ENCODE measurements around the gene POC1A. TPM values are rescaled to one million over a fixed set of nuclear protein-coding genes. Genes with fewer than 3 reads are reported as not detected.

POC1A gene
- 15.9 to 20.8 TPM (median 19.1 TPM) in 5 replicates for total RNA-seq (2022; extraction: Qiagen RNA extraction; ENCODE audit: low read depth)

DNA sequence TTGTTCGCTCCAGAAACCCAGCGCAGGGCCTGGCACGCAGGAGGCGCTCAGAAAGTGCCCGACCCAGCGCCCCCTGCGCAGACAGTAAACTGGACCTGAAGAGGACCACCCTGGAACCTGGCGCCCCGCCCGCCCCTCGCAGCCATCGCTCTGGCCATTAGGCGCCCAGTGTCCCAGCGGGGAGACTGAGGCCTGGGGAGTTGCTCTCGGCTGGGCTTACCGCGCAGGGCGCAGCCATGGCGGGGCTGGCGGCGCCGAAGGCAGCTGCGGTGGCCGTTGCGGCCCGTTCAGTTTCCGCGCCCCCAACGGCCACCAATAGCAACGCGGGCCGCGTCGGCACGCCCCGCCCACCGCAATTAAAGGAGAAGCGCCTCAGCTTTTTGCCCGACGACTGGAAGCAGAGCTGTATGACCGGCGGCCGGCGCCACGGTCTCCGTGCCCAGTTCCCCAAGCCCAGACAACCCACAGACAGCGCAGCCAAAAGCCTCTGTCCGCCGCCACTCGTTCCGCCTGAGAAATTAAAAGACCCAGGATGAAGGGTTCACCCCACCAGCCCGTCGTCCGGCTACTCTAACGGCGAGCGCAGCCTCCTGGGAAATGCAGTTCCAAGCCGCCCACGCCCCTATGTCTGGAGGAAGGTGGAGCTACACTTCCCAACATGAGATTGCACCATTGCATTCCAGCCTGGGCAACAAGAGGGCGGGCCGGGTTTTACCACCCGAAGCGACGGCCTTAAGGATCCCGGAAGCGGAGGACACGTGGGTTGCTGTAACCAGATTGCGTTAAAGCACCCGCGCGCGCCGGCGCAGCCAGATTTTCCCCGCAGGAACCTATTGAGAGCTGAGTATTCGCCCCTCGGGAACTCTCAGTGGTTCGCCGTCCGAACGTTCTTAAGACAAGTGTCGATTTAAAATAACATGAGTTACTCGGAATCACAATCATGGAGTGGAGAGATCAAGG is at the start of gene POC1A:
POC1A (minus strand) TSS at position 289 of the 960 bp plus-strand sequence; CDS start at position 238, 51 bp downstream.

DNA sequence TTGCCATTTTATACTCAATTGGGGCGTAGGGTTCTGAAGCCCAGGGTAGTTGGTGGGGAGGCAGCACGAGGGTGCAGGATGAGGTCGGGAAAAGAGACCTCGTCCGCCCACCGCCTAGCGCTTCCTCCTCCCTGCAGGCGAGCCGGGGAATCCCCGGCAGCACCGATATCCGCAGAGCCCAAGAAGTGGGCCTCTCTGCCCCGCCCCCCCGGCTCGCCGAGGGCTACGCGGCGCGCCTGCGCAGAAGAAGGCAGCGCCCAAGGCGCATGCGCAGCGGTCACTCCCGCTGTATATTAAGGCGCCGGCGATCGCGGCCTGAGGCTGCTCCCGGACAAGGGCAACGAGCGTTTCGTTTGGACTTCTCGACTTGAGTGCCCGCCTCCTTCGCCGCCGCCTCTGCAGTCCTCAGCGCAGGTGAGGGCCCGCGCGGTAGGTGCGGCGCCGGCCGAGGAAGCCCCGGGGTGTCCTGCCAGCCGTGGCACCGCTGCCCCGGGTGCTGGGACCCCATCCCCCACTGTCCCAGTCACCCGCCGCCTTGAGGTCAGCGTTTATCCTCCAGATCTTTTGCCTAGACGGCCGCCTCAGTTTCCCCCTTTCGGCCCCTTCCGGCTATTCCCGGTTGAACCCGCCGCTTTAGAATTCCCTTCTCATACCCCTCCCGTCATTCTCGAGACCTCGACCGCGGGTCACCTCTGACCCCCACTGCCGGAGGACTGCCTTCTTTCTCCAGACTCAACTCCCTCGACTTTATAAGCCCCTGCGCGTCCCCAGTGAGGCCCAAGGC is 43.8 kb upstream of the POC1A start, which contains the start of gene ALAS1:
ALAS1 (plus strand) TSS at position 319 of the 784 bp plus-strand sequence. CDS start 1,082 bp downstream, outside the sequence.

DNA sequence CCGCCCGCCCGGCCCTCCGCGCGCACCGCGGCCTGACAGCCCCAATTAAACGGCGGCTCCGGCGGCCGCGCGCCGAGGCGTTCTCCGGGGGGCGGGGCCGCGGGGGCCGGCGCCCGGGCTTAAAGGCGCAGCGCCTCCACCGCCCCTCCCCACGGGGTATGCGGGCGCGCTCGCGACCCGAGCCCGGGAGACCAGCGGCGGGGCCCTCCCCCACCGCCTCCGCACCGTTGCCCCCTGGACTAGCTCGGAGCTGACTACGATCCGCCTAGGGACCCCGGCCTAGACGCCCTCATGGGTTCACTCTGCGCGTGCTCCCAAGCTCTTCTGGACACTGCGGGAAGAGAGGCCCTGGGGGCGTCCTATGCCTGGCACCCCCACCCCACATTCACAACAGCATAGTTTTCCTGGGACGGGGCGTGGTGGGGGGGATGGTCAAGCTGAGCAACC is 97.7 kb downstream of the POC1A start, which contains the start of gene DUSP7:
DUSP7 (minus strand) TSS at position 51 of the 447 bp plus-strand sequence. CDS start 205 bp downstream, outside the sequence.

Other genes with a start within 250 kb of the POC1A start
- 38.9 to 52.7 TPM (median 50.9 TPM) in 5 replicates for gene RRP9, start 212.5 kb downstream of the POC1A start, total RNA-seq (2022; extraction: Qiagen RNA extraction; ENCODE audit: low read depth)
- gene PARP3, start 212.1 kb downstream of the POC1A start, total RNA-seq (2022; extraction: Qiagen RNA extraction; ENCODE audit: low read depth) = 8.1 to 11.6 TPM (median 8.9 TPM) in 5 replicates
- gene GPR62, start 199.0 kb downstream of the POC1A start, total RNA-seq (2022; extraction: Qiagen RNA extraction; ENCODE audit: low read depth) = 0.07 TPM in 1 of 5 replicates, not detected in the others
- 11.0 to 13.8 TPM (median 12.3 TPM) in 5 replicates for gene PCBP4, start 187.0 kb downstream of the POC1A start, total RNA-seq (2022; extraction: Qiagen RNA extraction; ENCODE audit: low read depth)
- gene ABHD14B, start 180.4 kb downstream of the POC1A start, total RNA-seq (2022; extraction: Qiagen RNA extraction; ENCODE audit: low read depth) = 24.7 to 33.5 TPM (median 33.1 TPM) in 5 replicates
- 10.1 to 16.2 TPM (median 14.8 TPM) in 5 replicates for gene ABHD14A, start 179.4 kb downstream of the POC1A start, total RNA-seq (2022; extraction: Qiagen RNA extraction; ENCODE audit: low read depth)
- gene ACY1, start 170.9 kb downstream of the POC1A start, total RNA-seq (2022; extraction: Qiagen RNA extraction; ENCODE audit: low read depth) = 20.8 to 30.2 TPM (median 28.3 TPM) in 5 replicates
- 1,289 to 1,406 TPM (median 1,382 TPM) in 5 replicates for gene RPL29, start 158.5 kb downstream of the POC1A start, total RNA-seq (2022; extraction: Qiagen RNA extraction; ENCODE audit: low read depth)
- 12.8 to 14.3 TPM (median 13.1 TPM) in 5 replicates for gene DUSP7, start 97.9 kb downstream of the POC1A start, total RNA-seq (2022; extraction: Qiagen RNA extraction; ENCODE audit: low read depth)
- gene ALAS1, start 43.7 kb upstream of the POC1A start, total RNA-seq (2022; extraction: Qiagen RNA extraction; ENCODE audit: low read depth) = 46.7 to 57.0 TPM (median 52.8 TPM) in 5 replicates
- 0.08 TPM in 2 of 5 replicates, not detected in the others for gene TLR9, start 71.2 kb upstream of the POC1A start, total RNA-seq (2022; extraction: Qiagen RNA extraction; ENCODE audit: low read depth)
- 67.0 to 80.9 TPM (median 68.5 TPM) in 5 replicates for gene TWF2, start 84.7 kb upstream of the POC1A start, total RNA-seq (2022; extraction: Qiagen RNA extraction; ENCODE audit: low read depth)
- gene PPM1M, start 91.3 kb upstream of the POC1A start, total RNA-seq (2022; extraction: Qiagen RNA extraction; ENCODE audit: low read depth) = 4.2 to 5.8 TPM (median 5.2 TPM) in 5 replicates
- 49.8 to 53.8 TPM (median 52.2 TPM) in 5 replicates for gene WDR82, start 124.2 kb upstream of the POC1A start, total RNA-seq (2022; extraction: Qiagen RNA extraction; ENCODE audit: low read depth)
- gene GLYCTK, start 133.4 kb upstream of the POC1A start, total RNA-seq (2022; extraction: Qiagen RNA extraction; ENCODE audit: low read depth) = 3.2 to 4.9 TPM (median 4.7 TPM) in 5 replicates
- 0.52 to 1.1 TPM (median 1.1 TPM) in 5 replicates for gene DNAH1, start 161.9 kb upstream of the POC1A start, total RNA-seq (2022; extraction: Qiagen RNA extraction; ENCODE audit: low read depth)

All from A549 treated with CpdA at 1 μM for 4 hours (cell line).